Esophagus squamous epithelium (tissue), 5 donors: Measurements from ENCODE around the gene SLF2. TPM values are rescaled to one million over a fixed set of nuclear protein-coding genes. Genes with fewer than 3 reads are reported as not detected.

Experiments
- DNase-seq: peaks from one replicate; lab custom pipeline; 2025; lab: John Stamatoyannopoulos, UW
- H3K27ac ChIP-seq, 4 donors: fragments of 200-600 bp; sonication (generic); one replicate each; pipeline ENCODE4 v1.5.1; 2016 to 2019; ENCODE audit warnings: mild to moderate bottlenecking in 1 of 4
- H3K27me3 ChIP-seq, 4 donors: fragments of 200-600 bp; sonication (generic); 1 replicate in 3 of 4; 2 replicates in 1 of 4; pipeline versions ENCODE4 v1.5.1 to v1.6.0; 2017 to 2021; ENCODE audit warnings: antibody characterized with exemption in 1 of 4
- H3K36me3 ChIP-seq, 3 donors: fragments of 200-600 bp; sonication (generic); one replicate each; pipeline ENCODE4 v1.5.1; 2016 to 2019
- H3K4me1 ChIP-seq, 3 donors: fragments of 200-600 bp; sonication (generic); one replicate each; pipeline ENCODE4 v1.5.1; 2017 to 2019
- H3K4me3 ChIP-seq, 4 donors: fragments of 200-600 bp; sonication (generic); 1 replicate in 3 of 4; 2 replicates in 1 of 4; pipeline ENCODE4 v1.5.1; 2016 to 2019; ENCODE audit warnings: mild to moderate bottlenecking in 2 of 4, moderate library complexity in 1 of 4
- H3K9me3 ChIP-seq, 3 donors: fragments of 200-600 bp; sonication (generic); one replicate each; pipeline ENCODE4 v1.5.1; 2016 to 2019
- CTCF ChIP-seq, 6 experiments: fragments of 450-650 bp in 4 of 6; fragments of 200-600 bp in 2 of 6; sonication (generic) in 2 of 6; IDR thresholded peaks; one replicate each; pipeline ENCODE4 v1.5.1; 2016 to 2019; ENCODE audit warnings: antibody characterized with exemption in 6 of 6, mild to moderate bottlenecking in 4 of 6, moderate library complexity in 4 of 6
- POLR2A ChIP-seq, 4 donors: fragments of 450-650 bp; IDR thresholded peaks; one replicate each; pipeline ENCODE4 v1.6.1; 2017; ENCODE audit warnings: antibody characterized with exemption in 4 of 4, mild to moderate bottlenecking in 4 of 4, moderate library complexity in 3 of 4
- WGBS, 2 donors: methylation state at CpG; one replicate each; pipeline ENCODE4 v1.1.5; 2018; 5-methylcytosine and 5-hydroxymethylcytosine counted together
- intact Hi-C: fragments of 100-400 bp; cut with DNase I; formaldehyde crosslinking; loops from one replicate; pipeline ENCODE4 v1.15.0; 2022
- total RNA-seq, 4 donors: library from RNA; depleted of rRNA; stranded (reverse); fragments of >200 nt; gene quantifications; one replicate each; pipeline ENCODE4 v1.1.0, GENCODE V29; 2016
- donor health status: DM: yes; HTN: yes; CAD: no.

The SLF2 gene
- total RNA-seq, 4 donors from 2014 or later: 12.1 to 24.8 (median 13.5) TPM

GRCh38 chr10:100894033-100894432 lies 18.7 kb upstream of the SLF2 start:
- Histone ChIP-seq H3K27me3 (peaks cover 0 to 54% (median 0%) of the 10 kb centered on the region in 4 donors), H3K9me3 (no peaks in the 10 kb centered on the region), H3K27ac (no peak overlapping the region), H3K4me3 (no peak overlapping the region), H3K36me3 (no peaks in the 10 kb centered on the region), H3K4me1 (peaks cover 0 to 7% (median 0%) of the 10 kb centered on the region in 3 donors)
- DNase-seq: no peak
- intact Hi-C loops: no loop called here
- TF ChIP-seq POLR2A (IDR thresholded peaks at IDR 0.05): no peak
- no peak for TF ChIP-seq CTCF (IDR thresholded peaks at IDR 0.05)
- WGBS, 2 donors: 0 to 27% methylated on average over 1 to 3 of the region's 3 CpGs

- TF ChIP-seq CTCF (IDR thresholded peaks at IDR 0.05) (no peak), POLR2A (IDR thresholded peaks at IDR 0.05) (no peak)
- intact Hi-C loops: no loop called here
- no peak for DNase-seq
These were observed 18.0 kb upstream of the SLF2 start for GRCh38 chr10:100894589-100895294.

GRCh38 chr10:100895346-100895745 lies 17.4 kb upstream of the SLF2 start:
- H3K4me1 ChIP-seq: peaks cover 0 to 6% (median 0%) of the 10 kb centered on the region in 3 donors
- no peaks in the 10 kb centered on the region for H3K9me3 ChIP-seq
- H3K27me3 ChIP-seq: peaks cover 0 to 47% (median 3%) of the 10 kb centered on the region in 4 donors
- 27 to 33% methylated on average over 4 of the region's 4 CpGs for WGBS, 2 donors
- intact Hi-C loops: no loop called here
- no peak overlapping the region for H3K27ac ChIP-seq
- H3K4me3 ChIP-seq: no peak overlapping the region
- TF ChIP-seq POLR2A (IDR thresholded peaks at IDR 0.05): no peak
- TF ChIP-seq CTCF (IDR thresholded peaks at IDR 0.05): no peak
- H3K36me3 ChIP-seq: no peaks in the 10 kb centered on the region
- DNase-seq: no peak

More at GRCh38 chr10:100894589-100895294, 18.0 kb upstream of the SLF2 start:
- peaks cover 0 to 50% (median 0%) of the 10 kb centered on the region in 4 donors for H3K27me3 ChIP-seq
- no peak overlapping the region for H3K27ac ChIP-seq
- no peaks in the 10 kb centered on the region for H3K9me3 ChIP-seq
- peaks cover 0 to 7% (median 0%) of the 10 kb centered on the region in 3 donors for H3K4me1 ChIP-seq
- H3K4me3 ChIP-seq: no peak overlapping the region
- no peaks in the 10 kb centered on the region for H3K36me3 ChIP-seq
- WGBS, 2 donors: 72 to 74% methylated on average over 6 to 7 of the region's 7 CpGs

GRCh38 chr10:100895896-100896295 lies 16.9 kb upstream of the SLF2 start:
- Histone ChIP-seq H3K4me1 (peaks cover 0 to under 1% (median 0%) of the 10 kb centered on the region in 3 donors), H3K9me3 (no peaks in the 10 kb centered on the region), H3K27me3 (peaks cover 0 to 47% (median 3%) of the 10 kb centered on the region in 4 donors), H3K27ac (no peak overlapping the region), H3K4me3 (no peak overlapping the region), H3K36me3 (no peaks in the 10 kb centered on the region)
- no peak for TF ChIP-seq CTCF (IDR thresholded peaks at IDR 0.05)
- no peak for TF ChIP-seq POLR2A (IDR thresholded peaks at IDR 0.05)
- DNase-seq: no peak
- WGBS, 2 donors: 85 to 86% methylated on average over 3 of the region's 3 CpGs
- intact Hi-C loops: no loop called here

GRCh38 chr10:100896876-100897461 lies 15.8 kb upstream of the SLF2 start:
- WGBS, 2 donors: 53 to 62% methylated on average over 7 of the region's 7 CpGs
- no peak overlapping the region for H3K4me3 ChIP-seq
- no peaks in the 10 kb centered on the region for H3K36me3 ChIP-seq
- no peak for TF ChIP-seq CTCF (IDR thresholded peaks at IDR 0.05)
- no peak for TF ChIP-seq POLR2A (IDR thresholded peaks at IDR 0.05)
- H3K9me3 ChIP-seq: no peaks in the 10 kb centered on the region
- H3K27ac ChIP-seq: no peak overlapping the region
- H3K27me3 ChIP-seq: peaks cover 0 to 49% (median 3%) of the 10 kb centered on the region in 4 donors
- H3K4me1 ChIP-seq: no peaks in the 10 kb centered on the region
- intact Hi-C loops: no loop called here
- no peak for DNase-seq
